NCI-H446 (cell line): ENCODE measurements around the gene MAPT.
A peak's percentile ranks its signal among the peaks of the same experiment; 100 is the strongest.

Experiments
- DNase-seq, 2 experiments: peaks; one replicate each; lab custom pipeline; 2025; lab: John Stamatoyannopoulos, UW

MAPT gene

DNA sequence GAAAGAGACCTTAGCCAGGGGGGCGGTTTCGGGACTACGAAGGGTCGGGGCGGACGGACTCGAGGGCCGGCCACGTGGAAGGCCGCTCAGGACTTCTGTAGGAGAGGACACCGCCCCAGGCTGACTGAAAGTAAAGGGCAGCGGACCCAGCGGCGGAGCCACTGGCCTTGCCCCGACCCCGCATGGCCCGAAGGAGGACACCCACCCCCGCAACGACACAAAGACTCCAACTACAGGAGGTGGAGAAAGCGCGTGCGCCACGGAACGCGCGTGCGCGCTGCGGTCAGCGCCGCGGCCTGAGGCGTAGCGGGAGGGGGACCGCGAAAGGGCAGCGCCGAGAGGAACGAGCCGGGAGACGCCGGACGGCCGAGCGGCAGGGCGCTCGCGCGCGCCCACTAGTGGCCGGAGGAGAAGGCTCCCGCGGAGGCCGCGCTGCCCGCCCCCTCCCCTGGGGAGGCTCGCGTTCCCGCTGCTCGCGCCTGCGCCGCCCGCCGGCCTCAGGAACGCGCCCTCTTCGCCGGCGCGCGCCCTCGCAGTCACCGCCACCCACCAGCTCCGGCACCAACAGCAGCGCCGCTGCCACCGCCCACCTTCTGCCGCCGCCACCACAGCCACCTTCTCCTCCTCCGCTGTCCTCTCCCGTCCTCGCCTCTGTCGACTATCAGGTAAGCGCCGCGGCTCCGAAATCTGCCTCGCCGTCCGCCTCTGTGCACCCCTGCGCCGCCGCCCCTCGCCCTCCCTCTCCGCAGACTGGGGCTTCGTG, at the start of gene MAPT:
MAPT (plus strand) TSS at position 533 of the 763 bp plus-strand sequence. CDS start 67,784 bp downstream, outside the sequence.
- DNase-seq, result peak; percentile 85 to 96

DNA sequence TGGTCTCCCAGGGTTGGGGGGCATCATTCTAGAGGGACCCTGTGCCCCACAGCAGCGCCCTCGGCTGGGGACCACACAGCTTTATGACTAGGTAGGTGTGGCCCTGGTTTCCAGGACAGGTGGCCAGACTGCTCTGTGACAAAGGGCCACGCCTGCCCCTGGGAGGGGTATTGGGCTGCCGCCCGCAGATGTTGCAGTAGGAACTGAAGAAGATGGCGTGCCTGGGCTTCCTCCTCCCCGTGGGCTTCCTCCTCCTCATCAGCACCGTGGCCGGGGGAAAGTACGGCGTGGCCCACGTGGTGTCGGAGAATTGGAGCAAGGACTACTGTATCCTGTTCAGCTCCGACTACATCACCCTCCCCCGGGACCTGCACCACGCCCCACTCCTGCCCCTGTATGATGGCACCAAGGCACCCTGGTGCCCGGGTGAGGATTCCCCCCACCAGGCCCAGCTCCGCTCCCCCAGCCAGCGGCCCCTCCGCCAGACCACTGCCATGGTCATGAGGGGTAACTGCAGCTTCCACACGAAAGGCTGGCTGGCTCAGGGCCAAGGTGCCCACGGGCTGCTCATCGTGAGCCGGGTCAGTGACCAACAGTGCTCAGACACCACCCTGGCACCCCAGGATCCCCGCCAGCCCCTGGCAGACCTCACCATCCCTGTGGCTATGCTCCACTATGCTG, 49.5 kb upstream of the MAPT start, which contains the start of gene SPPL2C:
SPPL2C (plus strand) TSS at position 187 of the 681 bp plus-strand sequence; CDS start at position 213, 26 bp downstream.
- no peak for DNase-seq

DNA sequence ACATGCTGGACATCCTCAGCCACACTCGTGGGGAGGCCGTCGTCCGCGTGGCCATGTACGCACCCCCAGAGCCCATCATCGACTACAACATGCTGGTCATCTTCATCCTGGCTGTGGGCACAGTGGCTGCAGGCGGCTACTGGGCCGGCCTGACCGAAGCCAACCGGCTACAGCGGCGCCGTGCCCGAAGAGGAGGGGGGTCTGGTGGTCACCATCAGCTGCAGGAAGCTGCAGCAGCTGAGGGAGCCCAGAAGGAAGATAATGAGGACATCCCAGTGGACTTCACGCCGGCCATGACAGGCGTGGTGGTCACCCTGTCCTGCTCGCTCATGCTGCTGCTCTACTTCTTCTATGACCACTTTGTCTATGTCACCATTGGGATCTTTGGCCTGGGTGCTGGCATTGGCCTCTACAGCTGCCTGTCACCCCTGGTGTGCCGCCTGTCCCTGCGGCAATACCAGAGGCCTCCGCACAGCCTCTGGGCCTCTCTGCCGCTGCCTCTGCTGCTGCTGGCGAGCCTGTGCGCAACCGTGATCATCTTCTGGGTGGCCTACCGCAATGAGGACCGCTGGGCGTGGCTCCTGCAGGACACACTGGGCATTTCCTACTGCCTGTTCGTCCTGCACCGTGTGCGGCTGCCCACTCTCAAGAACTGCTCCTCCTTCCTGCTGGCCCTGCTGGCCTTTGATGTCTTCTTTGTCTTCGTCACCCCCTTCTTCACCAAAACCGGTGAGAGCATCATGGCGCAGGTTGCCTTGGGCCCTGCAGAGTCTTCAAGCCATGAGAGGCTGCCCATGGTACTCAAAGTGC, 48.8 kb upstream of the MAPT start:
- no peak for DNase-seq

DNA sequence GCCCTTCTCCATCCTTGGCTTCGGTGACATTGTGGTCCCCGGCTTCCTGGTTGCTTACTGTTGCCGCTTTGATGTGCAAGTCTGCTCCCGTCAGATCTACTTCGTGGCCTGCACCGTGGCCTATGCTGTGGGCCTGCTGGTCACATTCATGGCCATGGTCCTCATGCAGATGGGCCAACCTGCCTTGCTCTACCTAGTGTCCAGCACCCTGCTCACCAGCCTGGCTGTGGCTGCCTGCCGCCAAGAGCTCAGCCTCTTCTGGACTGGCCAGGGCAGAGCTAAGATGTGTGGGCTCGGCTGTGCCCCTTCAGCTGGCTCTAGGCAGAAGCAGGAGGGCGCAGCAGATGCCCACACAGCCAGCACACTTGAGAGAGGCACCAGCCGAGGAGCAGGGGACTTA, 48.1 kb upstream of the MAPT start:
- no peak for DNase-seq

DNA sequence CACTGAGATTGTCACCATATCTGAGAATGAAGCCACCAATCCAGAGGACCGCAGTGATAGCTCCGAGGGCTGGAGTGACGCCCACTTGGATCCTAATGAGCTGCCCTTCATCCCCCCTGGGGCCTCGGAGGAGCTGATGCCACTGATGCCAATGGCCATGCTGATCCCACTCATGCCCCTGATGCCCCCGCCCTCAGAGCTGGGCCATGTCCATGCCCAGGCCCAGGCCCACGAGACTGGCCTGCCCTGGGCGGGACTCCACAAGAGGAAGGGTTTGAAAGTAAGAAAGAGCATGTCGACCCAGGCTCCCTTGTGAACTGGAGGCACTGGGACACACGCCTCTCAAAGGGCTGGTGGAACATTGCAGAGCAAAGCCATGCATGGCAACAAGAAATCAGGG, 47.7 kb upstream of the MAPT start:
- DNase-seq, result no peak

DNA sequence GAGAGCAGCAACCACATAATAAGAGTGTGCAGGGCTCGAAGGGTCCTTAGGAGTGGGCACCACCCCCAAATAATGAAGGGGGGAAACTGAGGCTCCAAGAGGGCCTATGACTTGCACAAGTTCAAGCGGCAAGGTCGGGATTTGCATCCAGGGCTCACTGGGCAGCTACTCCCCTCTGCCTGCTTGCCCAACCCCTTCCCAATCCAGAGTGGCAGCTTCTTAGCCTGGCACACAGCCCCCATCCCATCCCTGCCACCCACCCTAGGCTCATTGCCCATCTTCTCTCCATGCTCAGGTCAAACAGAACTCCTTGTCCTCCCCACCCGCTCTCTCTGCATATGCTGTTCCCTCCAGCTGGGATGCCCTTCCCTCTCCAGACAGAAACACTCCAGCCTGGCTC, 47.3 kb upstream of the MAPT start:
- DNase-seq, result no peak

DNA sequence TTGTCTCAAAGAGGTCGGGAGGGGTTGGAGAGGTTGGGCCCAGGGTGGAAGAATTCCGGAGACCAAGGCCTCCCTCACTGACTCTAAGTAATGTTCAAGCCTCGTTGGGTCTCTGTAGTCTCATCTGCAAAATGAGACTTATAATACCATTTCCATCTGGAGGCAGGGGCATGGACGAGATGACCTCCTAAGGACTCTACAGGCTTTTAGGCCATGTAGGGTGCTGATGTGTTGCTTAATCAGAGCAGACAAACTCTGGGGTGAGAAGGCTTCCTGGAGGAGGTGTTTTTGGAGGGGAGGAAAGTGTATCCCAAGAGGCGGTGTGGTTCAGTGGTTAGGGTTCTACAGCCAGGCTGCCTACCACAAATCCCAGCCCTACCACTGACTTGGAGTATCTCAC, 46.6 kb upstream of the MAPT start:
- no peak for DNase-seq

DNA sequence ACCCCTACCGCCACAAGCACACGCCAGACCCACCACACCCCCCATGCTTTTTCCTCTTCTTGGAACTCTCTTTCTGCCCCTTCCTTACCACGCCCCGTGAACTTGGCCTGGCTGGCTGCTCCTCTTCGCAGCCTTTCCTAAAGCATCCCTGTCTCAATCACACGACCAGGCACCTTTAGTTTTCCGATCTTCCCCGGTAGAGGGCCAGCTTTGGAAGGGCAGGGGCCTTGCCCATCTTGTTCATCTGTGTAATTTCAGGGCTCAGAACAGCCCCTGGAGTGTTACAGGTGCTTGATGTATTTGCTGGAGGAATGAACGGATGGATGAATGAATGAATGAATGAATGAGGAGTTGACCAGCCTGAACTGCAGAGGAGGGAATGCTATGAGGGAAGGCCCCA, 45.9 kb upstream of the MAPT start:
- peak in 1 of 2 experiments; percentile 4 for DNase-seq

DNA sequence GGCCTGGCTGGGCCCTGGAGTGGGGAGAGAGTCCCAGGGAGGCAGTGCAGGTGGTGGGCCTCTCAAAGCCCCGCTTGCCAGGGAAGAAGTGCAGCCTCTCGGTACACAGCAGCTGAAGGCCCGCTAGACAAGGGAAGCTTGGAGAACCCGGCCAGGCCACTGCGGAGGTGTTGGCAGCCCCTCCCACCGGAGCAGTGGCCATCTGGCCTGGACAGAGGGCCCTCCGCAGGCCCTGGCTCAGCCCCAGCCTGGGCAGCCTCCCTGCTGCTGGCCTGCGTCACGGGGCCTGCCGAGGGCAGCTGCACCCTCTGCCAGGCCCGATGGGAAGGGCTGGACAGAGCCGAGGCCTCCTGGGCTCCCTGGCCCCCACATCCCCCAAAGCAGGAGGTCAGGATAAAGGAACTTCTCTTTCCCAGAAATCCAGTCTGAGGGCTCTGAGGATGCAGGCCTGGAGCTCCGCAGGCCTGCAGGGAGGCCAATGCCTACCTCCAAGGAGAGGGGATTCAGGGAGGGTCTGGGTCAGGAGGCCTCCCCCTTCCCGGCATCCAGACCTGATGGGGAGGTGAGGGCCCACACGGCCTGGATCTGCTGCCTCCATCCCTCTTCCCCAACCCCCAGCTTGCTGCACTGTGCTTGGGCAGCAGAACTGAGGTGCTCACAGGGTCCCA, 45.4 kb upstream of the MAPT start:
- peak in 1 of 2 experiments; percentile 63 for DNase-seq

DNA sequence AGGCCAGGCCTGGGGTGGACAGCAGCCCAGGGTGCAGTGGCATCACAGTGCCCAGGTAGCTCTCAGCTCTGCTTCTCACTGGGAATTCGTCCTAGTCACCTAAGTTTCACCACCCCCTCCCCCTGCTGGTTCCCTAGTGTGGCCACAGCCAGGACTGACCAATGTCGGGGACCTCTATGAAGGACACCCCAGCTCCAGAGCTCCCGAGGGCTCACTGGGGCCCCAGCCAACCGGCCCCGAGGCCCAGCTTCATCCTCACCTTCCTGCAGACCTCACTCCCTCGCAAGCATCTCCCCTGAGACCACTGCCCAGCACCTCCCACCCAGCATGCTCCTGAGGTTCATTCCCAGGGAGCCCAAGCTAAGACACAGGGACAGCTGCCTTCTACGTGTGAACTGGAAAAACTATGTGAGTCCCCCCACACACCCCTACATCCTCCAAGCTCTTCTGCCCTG, 44.8 kb upstream of the MAPT start:
- no peak for DNase-seq

DNA sequence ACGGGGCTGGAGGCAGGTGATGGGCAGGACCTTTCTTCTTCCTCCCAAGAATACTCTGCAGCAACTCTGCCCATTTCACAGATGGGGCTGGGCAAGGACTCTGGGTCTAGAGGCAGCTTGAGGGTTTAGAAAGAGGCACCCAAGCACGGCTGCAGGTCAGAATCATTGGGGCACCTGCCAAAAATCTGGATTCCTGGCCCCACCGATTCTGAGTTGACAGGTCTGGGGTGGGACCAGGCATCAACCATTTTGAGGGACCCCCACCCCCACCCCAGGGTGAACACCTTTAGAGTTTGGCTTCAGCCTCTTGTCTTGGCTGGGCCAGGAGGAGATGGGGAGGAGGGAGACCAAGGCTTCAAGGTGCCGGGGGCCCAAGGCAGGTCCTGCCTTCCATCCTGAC, 44.3 kb upstream of the MAPT start:
- no peak for DNase-seq

DNA sequence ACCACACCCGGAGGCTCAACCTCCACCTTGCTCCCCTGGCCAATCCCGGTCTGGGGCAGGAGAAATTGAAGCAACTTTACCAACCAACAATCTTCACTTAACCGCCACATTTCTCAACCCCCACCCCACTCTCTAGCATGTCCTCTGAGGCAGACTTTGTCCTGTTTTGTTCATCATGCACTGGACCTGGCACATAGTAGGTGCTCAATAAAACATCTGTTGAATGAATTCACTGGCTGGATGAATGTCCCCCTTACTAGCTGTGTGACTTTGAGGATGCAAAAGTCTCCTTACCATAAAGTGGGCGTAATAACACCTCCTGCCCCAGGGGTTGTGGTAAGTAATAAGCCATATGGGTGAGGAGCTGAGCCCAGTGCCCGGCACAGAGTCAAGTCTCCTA, 43.9 kb upstream of the MAPT start:
- no peak for DNase-seq

DNA sequence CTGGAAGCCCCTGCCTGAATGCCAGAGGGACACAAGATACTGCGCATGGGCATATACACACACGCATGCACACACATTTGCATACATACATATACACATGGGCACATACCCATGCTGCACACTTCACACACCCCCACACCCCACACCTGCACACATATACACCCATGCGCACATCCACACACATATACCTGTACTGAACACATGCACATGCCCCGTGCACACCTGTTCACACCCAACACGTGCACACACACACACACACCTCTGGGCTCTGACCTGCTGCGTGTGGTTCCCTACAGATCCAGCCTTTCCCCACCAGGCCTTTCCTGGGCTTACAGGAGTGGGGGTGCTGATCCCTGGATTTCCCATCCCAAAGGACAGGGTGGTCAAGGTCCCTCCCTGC, 43.3 kb upstream of the MAPT start:
- DNase-seq, result no peak

DNA sequence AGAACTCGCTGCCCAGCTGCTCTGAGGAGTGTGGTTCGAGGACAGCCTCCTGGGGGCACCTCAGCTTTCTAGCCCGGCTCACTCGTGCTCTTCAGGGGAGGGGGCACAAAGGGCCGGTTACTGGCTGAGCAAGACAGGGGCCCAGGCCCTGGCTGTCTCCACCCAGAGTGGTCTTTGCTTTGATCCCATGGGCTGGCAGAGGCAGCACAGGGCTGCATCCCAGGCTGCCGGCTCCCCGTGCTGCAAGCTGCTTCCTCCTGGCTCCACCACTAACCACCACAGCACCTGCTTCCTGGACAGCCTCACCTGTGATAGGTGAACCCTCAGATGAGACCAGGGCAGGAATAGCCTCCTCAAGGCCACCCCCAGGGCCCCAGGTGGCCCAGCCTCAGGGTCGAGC, 42.9 kb upstream of the MAPT start:
- DNase-seq, result no peak

DNA sequence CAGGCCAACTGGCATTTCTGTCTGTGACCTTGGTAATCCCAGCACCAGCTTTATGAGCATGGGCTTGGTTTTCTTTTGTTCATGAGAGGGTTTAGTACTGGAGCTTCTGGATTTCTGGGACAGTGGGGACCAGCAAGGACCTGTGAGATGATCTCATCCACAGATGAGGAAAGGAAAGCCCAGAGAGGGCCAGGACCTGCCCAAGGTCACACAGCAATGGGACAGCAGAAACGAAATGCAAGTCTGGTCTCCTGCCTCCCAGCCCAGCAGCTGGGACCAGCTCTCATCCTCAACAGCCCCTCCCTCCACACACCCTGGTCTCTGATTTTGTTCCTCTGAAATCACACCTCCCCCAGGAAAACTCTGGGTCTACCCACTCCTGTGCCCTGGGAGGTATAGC, 42.5 kb upstream of the MAPT start:
- DNase-seq, result no peak

DNA sequence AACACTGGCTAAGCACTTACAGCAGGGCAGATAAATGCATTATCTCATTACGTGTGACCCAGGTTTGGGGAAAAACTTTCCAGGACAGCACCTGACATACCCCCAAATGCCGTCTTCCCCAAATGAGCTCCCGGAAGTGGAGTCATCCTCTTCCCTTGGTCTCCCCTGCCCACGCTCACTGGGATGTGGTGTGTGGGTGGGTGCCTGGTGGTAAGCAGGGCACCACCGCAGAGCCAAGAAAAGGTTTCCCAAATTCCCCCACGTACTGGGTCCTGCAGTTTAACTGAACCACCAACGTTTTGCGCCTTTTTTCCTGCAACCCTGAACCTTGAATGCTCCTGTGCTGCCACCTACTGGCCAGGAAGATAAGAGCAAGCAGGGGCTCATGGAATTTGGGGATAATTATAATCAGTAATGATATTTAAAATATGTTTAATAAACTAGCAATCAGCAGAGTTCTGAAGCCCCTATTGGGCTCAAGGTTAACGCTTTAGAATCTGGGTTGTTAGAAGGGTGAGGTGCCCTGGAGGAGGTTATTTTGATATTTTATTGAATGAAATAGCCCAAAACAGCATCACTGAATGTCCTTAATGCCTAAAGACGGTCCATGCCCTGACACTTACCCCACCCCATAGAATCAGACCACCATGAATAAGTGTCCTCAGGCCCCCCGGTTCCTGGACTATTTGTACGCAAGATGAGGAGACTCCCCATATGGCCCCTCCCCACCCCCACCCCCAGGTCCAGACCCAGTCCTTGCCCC, 41.6 kb upstream of the MAPT start:
- peak; percentile 43 to 79 for DNase-seq

DNA sequence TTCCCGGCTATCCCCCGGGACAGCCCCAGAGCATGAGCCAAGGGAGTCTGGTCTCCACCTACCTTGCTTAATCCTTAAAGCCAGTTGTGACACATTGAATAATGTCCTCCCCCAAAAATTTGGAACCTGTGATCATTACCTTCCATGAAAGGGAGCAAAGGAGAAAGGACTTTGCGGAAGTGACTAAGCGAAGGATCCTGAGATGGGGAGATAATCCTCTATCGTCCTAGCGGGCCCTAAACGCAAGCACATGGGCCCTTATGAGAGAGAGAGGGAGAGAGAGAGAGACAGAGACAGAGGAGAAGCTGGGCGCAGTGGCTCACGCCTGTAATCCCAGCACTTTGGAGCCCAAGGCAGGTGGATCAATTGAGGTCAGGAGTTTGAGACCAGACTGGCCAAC, 40.1 kb upstream of the MAPT start:
- DNase-seq, result no peak

DNA sequence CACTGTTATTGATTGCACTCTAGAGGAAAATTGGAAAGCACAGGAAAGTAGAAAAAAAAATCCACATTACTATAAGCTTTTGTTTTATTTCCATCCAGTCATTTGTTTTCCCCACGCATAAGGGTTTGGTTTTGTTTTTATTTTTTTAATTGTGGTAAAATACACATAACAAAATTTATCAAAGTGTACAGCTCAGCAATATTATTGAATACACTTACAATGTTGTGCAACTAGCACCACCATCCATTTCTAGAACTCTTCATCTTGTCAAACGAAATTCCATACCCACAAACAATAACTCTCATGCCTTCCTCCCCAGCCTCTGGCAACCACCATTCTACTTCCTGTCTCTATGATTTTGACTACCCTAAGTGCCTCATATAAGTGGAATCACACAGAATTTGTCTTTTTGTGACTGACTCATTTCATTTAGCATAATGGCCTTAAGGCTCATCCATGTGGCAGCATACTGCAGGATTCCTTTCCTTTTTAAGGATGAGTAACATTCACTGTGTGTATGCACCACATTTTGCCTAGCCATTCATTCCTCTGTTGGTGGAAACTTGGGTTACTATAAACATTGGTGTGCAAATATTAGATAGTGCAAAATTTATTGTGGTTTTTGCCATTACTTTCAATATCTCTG, 38.5 kb upstream of the MAPT start:
- DNase-seq, result no peak

DNA sequence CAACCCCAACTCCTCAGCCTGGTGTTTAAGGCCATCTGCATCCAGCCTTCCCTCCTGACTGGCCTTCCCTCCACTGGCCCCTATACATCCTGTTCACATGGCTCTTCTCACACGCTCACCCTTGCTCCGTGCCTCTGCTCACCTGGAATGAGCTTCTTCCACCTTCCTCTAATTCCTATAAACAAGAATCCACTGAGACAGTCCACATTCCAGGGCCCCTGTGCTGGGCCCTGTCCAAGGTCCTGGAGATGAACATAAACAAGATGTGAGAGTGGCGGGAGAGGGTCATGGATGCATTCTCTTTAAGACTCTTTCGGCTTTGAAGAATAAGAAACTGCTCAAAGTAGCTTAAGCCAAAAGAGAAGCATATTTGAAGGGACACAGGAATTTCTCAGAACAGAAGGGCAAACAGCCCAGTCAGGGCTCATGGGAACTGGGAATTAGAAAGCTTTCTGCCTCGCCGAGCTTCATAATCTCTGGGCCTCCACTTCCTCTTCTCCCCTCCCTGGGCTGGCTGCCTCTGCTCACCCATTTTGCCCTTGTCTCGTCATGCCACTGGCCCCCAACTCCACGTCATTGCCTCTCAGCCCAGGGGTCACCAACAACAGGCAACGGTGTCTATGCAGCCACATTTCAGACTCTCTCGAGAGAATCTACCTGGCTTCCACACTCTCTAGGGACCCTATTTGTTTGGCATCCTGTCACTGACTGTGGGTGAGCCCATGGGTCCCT, 36.2 kb upstream of the MAPT start:
- peak in 1 of 2 experiments; percentile 31 for DNase-seq

DNA sequence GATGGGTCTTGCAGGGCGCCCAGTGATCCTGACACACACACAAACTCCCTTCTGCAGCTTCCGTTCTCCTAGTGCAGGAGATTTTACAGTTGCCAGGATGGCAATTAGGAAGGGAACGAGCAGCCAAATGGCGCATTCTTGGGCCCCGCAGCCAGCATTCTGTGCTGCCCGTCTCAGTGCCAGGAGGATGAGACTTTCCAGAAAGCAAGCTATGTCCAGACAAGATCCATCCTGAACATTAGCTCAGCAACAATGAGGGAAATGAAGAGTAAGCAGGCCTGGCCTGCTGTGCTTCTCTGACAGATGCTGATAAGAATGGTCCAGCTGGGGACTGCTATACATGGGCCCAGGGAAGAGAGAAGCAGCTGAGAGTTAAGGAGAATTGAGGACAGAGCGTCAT, 33.2 kb upstream of the MAPT start:
- DNase-seq, result peak; percentile 61 to 91
